Measurements from ENCODE around the gene PACS2.

Gene PACS2

DNA sequence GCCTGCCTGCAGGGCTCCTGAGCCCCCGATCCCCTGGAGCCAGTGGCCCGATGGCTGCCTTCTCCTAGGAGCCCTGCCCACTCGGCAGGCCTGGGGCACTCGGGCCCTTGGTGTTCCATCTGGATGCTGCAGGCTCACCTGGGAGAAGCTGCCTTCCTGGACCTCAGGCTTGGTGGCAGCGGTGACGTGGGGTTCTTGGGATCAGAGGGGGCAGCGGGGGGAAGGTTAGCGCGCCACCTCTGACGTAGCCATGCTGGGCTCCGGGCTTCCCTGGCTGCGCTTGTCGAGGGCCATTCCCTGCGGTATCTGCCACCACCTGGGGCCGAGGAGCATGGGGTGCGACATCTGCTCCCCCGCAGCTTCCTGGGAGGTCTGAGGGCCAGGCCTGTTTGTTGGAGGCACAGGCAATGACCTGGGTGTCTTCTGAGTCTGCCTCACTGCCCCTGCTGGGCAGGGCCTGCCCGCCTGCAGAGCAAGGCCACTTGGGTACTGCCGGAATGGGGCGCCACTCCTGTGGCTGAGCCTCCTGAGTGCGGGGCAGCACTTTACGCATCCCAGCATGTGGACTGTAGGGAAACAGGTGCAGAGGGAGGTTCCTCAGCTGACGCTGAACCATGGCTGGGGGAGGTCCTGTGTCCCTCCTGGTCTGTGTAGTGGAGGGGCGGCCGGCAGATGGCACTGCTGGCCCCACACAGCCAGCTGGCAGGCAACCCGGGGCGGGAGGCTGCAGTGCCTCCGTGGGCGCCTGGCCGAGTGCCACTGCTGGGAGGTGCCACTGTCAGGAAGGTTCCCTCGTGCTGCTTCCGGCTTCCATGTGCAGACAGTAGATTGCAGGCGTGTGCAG, 125.4 kb downstream of the PACS2 start:
- DNase-seq (ENCODE audit: low read depth in 2 of 2): peak in 1 of 2 donors; percentile 6
- TF ChIP-seq CTCF (IDR thresholded peaks at IDR 0.05; ENCODE audit: low read depth, low read length): no peak
- H3K4me3 ChIP-seq (replicated peaks in 1 of 2; ENCODE audit: low read depth in 2 of 2, low read length in 2 of 2): no peak overlapping the region

- H3K4me3 ChIP-seq (replicated peaks in 1 of 2; ENCODE audit: low read depth in 2 of 2, low read length in 2 of 2): no peak overlapping the region
Observed at GRCh38 chr14:105440554-105440900, 126.0 kb downstream of the PACS2 start.

DNA sequence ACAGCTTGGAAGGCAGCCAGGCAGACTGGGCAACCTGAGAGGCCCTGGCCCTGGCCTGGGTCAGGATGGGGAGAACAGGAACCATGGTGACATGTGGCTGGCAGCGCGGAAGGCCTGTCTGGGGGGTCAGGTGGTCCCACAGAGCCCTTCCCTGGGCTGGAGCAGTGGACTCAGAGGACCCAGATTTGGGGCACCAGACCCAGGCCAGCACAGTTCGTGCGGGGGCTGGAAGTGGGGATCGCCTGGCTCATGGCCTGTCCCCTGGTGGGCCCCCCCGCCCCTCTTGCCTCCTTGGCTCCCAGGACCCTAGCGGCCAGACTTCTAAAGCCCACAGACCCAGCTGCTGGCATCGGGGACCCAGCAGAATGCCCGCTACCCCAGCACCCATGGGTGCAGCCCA, 126.4 kb downstream of the PACS2 start:
- no peak for TF ChIP-seq CTCF (IDR thresholded peaks at IDR 0.05; ENCODE audit: low read depth, low read length)
- no peak overlapping the region for H3K4me3 ChIP-seq (replicated peaks in 1 of 2; ENCODE audit: low read depth in 2 of 2, low read length in 2 of 2)
- no peak for DNase-seq (ENCODE audit: low read depth in 2 of 2)

More at GRCh38 chr14:105440554-105440900, 126.0 kb downstream of the PACS2 start:
- no peak for TF ChIP-seq CTCF (IDR thresholded peaks at IDR 0.05; ENCODE audit: low read depth, low read length)
- DNase-seq (ENCODE audit: low read depth in 2 of 2): no peak

- no peak for DNase-seq (ENCODE audit: low read depth in 2 of 2)
- no peak for TF ChIP-seq CTCF (IDR thresholded peaks at IDR 0.05; ENCODE audit: low read depth, low read length)
- H3K4me3 ChIP-seq (replicated peaks in 1 of 2; ENCODE audit: low read depth in 2 of 2, low read length in 2 of 2): no peak overlapping the region
Observed at GRCh38 chr14:105442125-105442524, 127.6 kb downstream of the PACS2 start.

GRCh38 chr14:105442834-105443233, 128.3 kb downstream of the PACS2 start:
- TF ChIP-seq CTCF (IDR thresholded peaks at IDR 0.05; ENCODE audit: low read depth, low read length): no peak
- no peak overlapping the region for H3K4me3 ChIP-seq (replicated peaks in 1 of 2; ENCODE audit: low read depth in 2 of 2, low read length in 2 of 2)
- DNase-seq (ENCODE audit: low read depth in 2 of 2): no peak

DNA sequence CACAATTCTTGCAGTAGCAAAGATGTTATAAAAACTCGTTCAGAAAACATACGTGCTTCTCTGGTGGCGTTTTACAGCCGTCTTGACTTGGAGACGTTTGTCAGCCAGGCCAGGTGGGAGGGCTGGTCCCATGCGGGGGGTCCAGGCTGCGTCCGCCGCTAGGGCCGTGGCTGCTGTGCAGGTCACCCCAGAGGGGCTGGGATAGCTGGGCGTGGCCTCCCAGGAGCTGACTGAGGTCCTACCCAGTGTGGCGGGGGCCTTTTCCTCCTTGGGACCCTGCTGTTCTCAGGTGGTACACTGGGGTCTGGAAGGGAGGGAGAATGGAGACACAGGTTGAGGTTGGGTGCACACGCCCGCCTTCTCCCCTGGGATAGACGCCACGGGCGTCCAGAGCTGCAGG, 130.3 kb downstream of the PACS2 start:
- TF ChIP-seq CTCF (IDR thresholded peaks at IDR 0.05; ENCODE audit: low read depth, low read length): no peak
- no peak for DNase-seq (ENCODE audit: low read depth in 2 of 2)

DNA sequence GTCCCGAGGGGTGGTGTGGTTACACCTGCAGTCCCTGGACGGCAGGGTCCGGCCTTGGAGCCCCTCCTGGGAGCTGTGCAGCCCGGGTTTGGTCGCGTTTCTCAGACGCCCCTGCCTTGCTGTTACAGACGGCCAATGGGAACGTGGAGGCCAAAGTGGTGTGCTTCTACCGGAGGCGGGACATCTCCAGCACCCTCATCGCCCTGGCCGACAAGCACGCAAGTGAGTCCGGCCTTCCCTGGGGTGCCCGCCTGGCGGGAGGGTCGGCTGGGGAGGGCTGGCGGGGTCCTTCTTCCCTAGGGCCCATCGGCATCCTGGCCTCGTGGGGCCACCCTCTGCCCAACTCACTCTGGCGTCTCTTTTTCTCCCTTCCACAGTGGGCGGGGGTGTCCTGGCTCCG, 130.7 kb downstream of the PACS2 start:
- H3K4me3 ChIP-seq (replicated peaks in 1 of 2; ENCODE audit: low read depth in 2 of 2, low read length in 2 of 2): no peak overlapping the region
- no peak for DNase-seq (ENCODE audit: low read depth in 2 of 2)
- no peak for TF ChIP-seq CTCF (IDR thresholded peaks at IDR 0.05; ENCODE audit: low read depth, low read length)

More for the DNA sequence above, 130.3 kb downstream of the PACS2 start:
- no peak overlapping the region for H3K4me3 ChIP-seq (replicated peaks in 1 of 2; ENCODE audit: low read depth in 2 of 2, low read length in 2 of 2)
